ENCODE results near the gene KRT27.
A peak's percentile ranks its signal among the peaks of the same experiment; 100 is the strongest.

Gene KRT27

DNA sequence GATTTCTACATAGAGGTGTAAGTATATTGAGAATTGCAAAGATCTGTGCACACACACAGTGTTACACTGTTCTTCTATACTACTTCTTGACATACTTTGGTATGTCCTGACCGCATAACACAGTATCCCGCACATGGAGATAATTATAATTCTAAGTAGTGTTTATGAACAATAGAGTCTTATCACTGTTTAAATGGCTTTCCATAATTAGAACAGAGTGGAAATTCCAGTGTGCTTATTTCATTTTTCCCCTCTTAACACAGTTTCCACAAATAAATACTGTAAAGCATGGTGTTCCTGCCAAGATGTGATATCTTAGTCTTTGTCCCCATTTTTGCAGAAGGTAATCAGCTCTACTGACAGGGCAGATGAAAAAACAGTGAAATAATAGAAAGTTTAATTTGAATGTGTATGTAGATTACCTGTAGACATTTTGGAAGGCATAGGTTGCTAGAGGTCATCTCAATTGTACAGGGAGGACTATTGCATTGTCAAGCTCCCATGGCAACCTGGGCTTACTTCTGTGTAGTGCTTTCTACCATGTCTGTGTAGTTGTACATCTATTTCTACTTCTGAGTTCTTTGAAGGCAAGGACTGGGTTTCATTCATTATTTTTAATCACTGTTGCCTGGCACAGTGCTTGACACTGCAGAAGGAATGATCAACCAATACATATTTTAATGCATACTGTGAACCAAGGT, 27.5 kb upstream of the KRT27 start:
- DNase-seq = no peak

DNA sequence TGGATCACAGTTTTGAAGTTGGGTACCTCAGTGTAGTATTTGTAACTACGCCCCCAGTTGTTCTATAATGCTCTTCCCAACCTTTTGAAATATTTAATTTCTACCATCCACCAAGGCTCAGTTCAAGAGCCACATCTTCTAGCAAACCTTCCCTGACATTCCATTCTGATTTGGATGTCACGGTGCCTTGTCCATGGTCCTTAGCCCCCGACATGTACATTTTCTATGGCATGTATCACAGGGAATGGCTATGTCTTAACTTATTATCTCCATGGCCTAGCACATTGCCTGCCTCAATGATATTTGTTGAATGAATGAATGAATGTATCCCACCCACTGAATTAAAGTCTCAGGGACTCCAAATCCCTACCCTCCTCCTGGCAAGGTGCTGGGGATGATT, 23.8 kb upstream of the KRT27 start:
- no peak for DNase-seq

DNA sequence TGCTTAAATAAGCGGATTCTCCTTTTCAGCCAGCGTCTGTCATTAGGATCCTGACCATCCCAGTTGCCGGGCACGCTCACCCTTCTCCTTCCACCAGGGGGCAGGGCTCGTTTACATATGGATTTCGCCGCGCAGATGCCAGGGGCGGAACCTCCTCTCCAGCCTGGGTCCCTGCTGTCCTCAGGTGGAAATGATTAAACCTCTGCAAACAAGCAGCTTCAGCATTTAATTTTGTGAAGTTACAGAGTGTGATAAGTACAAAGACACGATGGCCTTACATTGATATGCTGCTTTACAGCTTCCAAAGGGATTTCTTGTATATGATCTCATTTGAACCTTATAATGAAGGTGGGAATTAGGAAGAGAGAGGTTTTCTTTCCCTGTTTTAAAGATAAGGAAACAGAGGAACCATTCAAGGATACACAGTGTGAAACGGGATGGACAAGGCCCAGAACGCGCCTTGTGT, 21.3 kb upstream of the KRT27 start:
- peak; percentile 72 for DNase-seq

DNA sequence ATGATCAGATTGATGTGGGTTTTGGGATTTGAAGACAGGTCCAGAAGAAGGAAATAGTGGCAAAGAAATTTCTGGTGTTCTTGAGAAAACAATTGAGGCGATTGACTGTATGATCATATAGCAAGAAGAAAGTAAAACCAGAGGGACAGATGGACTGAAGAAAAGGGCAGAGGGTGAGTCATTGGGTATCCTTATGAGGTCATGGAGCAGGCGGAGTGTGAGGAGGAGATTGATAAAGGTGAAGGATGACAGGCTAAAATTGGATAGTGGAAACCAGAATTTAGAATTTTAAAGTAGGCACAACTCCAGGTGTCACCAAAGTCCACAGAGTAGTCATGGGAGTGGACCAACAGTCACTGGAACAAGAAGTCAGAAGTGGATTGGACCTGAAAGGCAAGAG, 18.8 kb upstream of the KRT27 start:
- DNase-seq = no peak

DNA sequence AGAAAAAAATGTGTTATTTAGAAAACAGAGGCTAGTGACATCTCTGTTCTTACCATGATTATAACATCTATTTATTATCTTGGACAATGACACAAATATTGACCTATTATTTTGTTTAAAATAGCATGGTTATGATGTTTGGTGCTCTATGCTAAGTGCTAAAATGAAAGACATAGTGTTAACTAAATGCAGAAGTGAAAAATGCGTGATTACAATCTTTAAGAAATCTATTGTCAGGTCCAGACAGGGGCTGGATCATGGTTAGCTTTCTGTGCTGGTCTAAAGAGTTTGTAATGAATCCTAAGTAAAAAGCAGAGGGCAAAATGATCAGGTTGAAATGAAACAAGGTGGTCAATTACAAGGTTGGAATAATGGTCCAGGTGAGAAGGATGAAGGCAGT, 18.0 kb upstream of the KRT27 start:
- no peak for DNase-seq

DNA sequence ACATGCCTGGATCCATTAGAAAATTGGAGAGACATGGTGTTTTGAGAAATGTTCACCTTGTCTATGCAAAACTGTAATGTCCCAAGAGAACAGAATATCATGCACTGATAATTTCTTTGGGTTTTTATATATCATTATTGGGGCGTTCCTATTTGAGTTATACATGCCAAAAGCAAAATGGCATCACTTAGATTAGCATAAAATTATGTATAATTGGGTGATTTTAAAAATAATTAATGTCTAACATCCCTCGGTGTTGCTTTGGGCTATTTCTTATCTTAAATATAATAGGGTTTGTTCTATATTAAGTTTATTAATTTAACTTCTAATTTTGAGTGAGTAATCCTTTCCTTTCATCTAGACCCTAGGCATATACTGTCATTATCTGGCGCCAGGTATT, 17.5 kb upstream of the KRT27 start, which contains the start of gene KRT28:
KRT28 (minus strand) TSS at position 101 of the 400 bp plus-strand sequence; CDS start at position 35, 66 bp downstream.
- no peak for DNase-seq

DNA sequence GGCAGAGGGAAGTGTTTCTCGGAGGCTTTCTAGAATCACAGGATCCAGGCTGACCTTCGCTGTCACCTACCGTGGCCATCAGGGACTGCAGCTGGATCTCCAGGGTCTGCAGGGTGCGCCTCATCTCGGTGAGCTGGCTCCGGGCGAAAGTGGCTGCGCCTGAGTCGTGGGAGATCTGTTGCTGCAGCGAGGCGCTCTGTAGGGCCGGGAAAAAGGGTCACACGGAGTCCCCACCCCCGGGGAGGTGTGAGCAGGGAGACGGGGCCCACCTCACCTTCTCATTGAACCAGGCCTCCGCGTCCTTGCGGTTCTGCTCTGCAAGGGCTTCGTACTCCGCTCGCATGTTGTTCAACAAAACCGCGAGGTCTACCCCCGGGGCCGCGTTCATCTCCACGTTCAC, 14.5 kb upstream of the KRT27 start:
- DNase-seq = no peak

DNA sequence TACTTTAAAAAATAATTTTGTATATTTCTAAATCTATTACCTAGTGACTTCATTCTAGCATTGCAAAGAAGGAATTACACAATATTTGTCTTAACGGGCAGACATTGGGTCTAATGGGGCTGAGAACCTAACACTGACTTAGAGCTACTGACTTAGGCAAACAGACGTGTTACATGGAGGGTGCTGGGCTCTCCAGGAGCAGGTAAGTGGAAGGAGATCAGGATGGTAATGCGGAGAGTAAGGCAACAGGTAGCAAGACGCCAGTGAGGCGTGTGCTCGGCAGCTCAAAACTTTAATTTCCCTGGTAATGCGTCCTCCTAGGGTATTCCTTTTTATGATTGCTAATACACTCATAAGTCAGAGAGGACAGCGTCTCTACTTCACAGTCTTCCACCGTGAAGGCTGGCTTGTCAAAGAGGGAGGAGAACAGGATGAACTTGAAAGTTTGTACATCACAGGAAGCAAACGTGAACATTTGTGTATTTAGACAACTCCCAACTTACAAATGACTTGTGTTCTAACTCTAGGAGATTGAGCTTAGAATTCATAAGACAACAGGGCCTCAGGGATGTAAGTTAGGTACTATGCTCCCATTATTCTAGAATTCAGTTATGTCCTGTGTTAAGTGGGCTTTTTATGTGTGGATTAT, 12.8 kb upstream of the KRT27 start:
- no peak for DNase-seq

DNA sequence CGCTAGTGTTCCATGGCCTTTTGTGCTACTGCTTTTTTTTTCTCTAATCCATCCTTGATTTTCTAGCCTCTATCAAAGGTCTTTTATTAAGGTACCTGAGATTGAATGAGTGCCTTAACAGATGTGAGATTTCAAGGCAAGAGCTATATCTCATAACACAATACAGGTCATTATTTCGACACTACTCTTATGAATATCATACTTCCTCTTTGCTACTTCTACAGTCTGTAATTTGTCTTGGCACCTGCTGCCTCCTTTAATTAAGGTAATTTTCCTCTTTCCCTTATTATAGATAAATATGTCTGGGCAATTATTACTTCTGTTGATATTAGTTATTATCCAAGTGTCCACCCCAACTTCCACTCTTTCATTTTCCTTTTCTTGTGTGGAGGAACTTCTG, 12.1 kb upstream of the KRT27 start:
- DNase-seq = no peak

DNA sequence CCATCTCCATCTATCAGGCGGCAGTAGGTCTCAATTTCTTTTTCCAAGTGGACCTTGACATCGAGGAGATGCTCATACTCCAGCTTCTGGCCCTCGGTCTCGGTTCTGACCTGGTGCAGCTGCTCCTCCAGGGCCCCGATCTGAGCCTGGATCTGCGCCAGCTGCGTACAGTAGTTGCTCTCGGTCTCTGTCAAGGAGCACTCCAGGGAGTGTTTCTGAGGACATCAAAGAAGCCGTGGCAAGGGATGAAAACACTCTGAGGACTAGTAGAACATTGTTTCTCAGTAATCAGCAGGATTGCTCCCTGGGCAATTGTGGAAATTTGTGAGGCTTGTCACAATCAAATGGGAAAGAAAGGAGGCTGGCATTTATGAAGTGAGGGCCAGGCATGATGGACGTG, 11.5 kb upstream of the KRT27 start:
- no peak for DNase-seq

DNA sequence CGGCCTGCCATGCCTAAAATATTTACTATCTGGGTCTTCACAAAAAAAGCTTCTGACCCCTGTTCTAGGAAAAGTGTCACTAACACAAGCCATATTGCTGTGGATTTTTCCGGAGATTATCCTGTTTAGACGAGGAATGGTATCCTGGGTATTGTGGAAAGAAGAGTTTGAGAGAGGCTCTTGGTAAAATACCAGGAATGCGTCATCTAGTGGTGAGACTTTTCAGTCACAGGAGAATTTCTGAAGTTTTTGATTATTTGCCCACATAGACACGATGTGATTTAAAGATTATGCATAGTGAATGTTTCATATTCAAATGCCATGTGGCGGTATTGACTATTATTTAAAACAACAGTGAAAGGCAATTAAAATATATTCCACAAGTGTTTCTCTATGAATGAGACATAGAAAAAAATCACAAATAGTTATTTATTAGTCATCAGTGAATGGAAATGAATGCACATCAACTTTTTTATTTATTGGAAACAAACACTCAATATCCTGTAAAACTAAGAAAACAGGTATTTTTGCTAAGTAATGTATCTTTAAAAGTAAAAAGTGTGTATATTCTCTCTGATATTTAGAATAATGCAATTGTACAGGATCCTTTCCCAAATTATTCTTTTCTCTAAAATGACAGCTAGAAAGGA, 9.6 kb upstream of the KRT27 start:
- DNase-seq = no peak

DNA sequence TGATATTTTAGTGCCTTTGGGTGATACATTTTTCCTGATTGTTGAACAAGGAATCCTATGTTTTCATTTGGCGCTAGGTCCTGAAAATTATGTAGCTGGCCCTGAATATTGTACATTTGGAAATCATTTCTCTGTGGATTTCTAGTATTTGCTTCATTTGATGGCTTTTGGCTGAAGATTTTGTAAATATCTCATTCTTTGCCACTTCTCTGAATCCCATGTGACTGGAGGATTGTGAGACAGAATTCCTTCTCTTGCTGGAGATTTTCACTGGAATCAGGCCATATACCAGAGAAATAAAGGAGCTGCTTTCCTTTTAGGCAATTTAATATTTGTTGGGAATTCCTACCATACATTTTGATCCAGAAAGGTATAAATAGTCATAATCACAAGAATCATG, 8.8 kb upstream of the KRT27 start:
- DNase-seq = no peak

DNA sequence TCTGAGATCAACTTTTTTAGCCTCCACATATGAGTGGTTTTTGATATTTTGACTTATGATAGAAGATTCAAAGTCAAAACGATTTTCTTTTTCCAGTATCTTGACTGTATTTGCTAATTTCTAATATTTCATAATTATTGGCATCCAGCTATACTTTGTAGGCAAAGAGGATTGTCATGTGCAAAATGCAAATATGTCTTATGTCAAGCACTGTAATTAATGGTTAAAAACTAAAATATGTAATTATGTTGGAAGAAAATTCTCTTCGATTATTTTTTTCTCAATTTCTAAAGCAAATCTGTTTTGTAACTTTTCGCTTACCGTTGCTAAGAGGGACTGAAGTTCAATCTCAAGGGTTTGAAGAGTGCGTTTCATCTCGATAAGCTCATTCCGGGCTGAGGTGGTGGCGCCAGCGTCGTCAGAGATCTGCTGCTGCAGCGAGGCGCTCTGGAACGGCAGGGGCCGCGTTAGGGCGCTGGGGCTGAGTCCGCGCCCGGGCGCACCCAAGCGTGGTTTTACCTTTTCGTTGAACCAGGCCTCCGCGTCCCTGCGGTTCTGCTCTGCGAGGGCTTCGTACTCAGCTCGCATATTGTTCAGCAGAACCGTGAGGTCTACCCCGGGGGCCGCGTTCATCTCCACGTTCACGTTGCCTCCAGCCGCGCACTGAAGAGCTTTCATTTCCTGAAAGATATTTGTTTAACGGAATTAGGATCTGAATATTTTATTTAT, 3.0 kb downstream of the KRT27 start:
- no peak for DNase-seq

DNA sequence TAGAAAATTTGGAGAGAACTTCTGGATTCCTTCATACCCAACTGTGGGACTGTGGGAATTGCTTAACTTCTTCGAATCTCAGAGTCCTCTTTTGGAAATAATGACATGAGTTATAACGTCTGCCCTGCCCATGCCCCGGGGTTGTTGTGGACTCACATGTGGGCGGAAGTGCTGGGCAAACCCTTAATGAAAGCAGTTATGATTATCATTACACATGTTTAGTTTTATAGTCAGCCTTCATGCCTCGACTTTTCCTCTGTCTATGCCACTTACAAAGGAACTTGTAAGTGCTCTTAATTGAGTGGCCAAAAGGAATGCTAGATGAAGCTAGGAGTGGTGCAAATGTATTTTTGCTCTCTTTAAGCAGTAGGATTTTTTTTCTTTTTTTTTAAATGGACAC, 3.9 kb downstream of the KRT27 start:
- DNase-seq = no peak

DNA sequence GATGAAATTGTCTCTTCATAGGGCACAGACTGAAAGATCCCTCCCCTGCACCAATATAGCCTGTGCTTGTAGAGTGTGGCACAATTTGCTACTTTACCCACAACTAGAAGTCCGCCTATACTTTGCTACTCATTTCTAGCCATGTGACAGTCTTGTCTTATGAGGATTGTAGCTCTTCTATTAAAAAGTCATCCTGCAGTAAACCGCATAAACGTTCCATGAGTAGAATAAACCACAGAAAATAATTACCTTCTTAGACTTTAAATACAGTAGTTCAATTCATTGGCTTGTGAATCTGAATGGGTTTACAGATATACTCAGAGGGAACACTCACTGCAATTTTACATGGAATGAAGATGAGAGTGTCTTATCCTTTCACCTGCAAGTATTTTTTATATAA, 4.4 kb downstream of the KRT27 start:
- no peak for DNase-seq

DNA sequence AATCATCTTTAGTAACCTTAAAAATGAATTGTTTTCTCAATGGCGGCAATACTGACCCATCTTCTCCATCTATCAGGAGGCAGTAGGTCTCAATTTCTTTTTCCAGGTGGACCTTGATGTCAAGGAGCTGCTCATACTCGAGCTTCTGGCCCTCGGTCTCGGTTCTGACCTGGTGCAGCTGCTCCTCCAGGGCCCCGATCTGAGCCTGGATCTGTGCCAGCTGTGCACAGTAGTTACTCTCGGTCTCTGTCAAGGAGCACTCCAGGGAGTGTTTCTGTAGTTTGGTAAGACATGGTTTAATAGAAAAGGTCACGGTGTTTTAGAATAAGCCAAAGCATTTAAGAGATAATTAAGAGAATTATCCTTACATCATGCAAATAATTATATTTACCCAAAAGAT, 4.9 kb downstream of the KRT27 start:
- DNase-seq = no peak

DNA sequence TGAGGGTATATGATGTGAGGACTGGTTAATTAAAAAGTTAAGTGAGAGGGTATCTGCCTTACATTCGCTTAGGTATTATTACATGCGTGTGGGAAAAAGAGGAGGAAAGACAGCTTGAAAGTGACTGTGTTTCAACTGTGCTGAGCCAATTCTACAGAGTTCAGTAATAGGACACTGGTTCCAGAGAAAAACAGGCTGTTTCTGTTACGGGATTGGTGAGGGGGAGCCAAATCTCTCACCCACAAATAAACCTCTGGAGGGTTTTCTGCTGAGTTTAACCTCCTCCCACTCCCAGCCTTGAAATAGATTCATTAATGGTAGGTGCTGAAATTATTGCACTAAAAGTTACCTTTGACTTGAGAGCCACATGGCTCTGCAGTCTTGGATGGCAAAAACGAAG, 6.4 kb downstream of the KRT27 start:
- DNase-seq = no peak

DNA sequence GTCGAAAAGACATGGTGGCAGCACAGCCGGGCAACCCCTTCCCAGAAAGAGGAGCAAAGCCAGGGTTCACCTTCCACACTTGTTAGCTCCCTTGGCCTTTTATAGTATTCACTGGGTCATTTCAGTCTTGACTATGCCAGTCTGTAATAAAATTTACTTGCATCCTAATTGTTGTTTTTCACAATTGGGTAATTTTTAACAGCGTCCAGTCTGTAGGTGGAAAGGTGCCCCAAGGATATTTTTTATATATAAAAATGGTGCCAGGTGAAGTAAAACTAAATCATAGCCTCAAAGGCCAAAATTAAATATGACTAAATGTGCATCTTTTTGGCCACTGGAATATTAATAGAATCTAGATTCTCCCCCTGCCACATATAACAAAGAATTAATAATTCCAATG, 10.2 kb downstream of the KRT27 start, which contains the start of gene KRT26:
KRT26 (minus strand) TSS at position 101 of the 400 bp plus-strand sequence; CDS start at position 13, 88 bp downstream.
- DNase-seq = no peak

DNA sequence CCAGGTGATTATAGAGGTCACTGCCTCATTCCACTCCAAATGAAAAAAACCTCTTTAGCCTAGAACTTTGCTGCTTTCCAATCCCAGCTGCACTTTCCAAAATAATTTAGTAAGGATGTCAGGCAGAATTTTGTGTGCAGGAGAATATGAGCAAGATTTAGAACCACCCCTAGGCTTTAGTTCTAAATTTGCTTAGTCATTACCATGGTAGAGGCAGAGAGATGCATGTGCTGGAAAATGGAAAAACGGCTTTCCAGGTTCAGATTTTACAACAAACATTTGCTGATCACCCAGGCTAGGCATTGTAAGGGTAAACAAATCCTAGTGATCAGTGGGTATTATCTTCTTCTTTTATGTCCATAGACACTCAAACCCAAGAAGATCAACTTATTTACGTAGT, 16.7 kb downstream of the KRT27 start:
- DNase-seq = no peak

DNA sequence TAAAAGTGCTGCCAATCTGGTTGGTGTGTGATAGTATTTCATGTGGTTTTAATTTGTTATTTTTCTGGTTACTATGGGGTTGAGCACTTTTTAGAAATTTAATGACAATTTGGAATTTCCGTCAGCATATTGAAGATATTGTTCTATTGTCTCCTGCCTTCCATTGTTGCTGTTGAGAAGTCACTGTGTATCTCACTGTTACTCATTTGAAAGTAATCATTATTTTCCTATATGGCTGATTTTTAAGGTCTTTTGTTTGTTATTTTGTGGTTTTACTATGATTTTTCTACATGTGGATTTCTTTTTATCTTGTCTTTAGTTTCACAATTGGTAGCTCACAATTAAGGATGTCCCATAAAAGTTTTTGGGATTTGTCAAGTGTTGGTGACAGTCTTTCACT, 18.6 kb downstream of the KRT27 start:
- DNase-seq = no peak

DNA sequence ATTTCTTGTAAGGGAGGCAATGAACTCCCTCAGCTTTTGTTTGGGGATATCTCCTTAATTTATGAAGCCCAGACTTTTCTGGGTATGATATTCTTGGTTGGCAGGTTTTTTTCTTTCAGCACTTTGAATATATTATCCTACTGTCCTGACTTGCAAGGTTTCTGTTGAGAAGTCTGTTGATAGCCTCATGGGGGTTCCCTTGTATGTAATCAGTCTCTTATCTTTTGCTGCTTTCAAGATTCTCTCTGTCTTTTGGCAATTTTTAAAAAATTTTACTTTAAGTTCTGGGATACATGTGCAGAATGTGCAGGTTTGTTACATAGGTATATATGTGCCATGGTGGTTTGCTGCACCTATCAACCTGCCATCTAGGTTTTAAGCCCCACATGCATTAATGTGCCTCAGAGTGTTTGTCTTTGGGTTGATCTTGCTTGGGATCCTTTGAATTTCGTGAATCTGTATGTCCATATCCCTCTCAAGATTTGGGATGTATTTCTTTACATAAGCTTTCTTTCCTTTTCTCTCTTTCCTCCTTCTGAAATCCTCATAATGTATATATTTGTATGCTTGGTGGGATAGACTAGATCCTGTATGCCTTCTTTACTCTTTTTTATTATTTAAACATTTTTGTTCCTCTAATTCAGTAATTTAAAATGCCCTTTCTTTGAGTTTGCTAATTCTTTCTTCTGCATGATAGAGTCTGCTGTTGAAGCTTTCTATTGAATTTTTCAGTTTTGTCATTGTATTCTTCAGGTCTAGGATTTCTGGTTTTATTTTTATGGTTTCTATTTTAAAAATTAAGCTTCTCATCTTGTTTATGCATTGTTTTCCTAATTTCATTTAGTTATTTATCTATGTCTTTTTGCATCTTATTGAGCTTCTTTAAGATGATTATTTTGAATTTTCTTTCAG, 22.0 kb downstream of the KRT27 start:
- no peak for DNase-seq

DNA sequence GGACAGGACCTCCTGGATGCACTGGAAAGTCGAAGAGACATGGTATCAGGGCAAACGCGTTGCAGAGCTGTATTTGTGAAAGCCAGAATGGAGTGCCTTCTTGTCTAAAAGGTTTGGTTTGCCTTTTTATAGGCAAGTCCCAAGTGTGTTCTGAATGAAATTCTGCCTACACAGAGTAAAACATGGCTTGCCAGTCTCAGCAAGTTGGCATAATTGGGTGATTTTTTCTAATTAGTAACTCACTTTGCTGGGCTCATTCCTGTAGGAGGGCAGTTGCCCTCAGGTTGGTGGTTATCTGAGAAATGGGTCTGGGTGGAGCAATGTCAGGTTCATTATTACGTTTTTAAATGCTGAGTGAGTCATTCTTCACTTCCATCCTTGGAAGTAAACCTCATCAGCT, 27.1 kb downstream of the KRT27 start, which contains the start of gene KRT25:
KRT25 (minus strand) TSS at position 101 of the 400 bp plus-strand sequence; CDS start at position 41, 60 bp downstream.
- no peak for DNase-seq
